GM18498 (cell line): ENCODE data around the gene SCO2.
"Not testable (repeated sequence)": the region's sequence is repeated elsewhere in the genome, so short reads cannot be mapped to it uniquely, and the experiment has no call there.

Experiments used
- ATAC-seq: cut with Tn5 transposase; IDR thresholded peaks from one replicate; pipeline ENCODE4 v1.9.1; 2021; ENCODE audit warnings: mild to moderate bottlenecking, moderate library complexity; ENCODE audit not compliant: unreplicated experiment

The SCO2 gene

DNA sequence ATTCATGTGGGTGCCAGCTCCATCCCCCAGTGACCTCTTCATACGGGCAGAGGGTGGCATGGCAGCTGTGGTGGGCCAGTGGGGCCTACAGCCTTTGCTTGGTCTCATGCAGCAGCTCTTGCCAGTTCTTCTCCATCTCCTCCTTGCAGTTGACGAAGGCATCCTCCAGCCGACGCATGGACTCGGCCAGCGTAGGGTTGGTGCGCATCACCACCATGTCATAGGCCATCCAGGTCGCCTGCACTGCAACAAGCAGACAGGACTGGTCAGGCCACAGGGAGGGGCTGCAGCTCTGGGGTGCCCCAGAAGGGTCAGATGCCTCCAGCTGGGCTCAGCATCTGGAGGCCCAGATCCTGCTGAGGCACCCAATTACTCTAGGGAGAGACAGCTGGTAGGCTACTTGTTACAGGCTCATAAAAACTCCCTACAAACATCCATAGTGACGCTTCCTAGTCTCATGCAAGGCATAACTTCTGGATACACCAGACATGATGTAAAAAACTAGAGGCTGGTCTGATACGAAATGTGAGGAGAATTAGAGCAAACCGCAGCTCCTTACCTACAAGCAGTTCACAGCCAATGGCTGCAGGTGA lies 25.9 kb upstream of the SCO2 start:
- ATAC-seq: no peak

DNA sequence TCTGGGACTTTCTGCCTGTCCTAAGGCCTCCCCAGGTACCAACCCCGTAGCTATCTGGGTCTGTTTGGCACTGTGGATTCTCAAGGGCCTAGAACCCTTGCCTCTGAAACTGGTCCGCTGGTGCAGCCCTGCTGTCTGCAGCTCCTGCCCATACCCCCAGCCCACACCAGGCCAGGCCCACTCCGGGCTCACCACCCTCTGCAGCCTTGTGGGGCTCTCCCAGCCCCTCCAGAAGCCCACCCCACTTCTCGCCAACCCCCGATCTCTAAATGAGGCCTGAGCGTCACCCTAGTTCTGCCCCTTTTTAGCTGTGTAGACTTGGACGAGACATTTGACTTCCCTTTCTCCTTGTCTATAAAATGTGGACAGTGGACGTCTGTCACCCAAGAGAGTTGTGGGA lies 25.0 kb upstream of the SCO2 start:
- ATAC-seq: no peak

DNA sequence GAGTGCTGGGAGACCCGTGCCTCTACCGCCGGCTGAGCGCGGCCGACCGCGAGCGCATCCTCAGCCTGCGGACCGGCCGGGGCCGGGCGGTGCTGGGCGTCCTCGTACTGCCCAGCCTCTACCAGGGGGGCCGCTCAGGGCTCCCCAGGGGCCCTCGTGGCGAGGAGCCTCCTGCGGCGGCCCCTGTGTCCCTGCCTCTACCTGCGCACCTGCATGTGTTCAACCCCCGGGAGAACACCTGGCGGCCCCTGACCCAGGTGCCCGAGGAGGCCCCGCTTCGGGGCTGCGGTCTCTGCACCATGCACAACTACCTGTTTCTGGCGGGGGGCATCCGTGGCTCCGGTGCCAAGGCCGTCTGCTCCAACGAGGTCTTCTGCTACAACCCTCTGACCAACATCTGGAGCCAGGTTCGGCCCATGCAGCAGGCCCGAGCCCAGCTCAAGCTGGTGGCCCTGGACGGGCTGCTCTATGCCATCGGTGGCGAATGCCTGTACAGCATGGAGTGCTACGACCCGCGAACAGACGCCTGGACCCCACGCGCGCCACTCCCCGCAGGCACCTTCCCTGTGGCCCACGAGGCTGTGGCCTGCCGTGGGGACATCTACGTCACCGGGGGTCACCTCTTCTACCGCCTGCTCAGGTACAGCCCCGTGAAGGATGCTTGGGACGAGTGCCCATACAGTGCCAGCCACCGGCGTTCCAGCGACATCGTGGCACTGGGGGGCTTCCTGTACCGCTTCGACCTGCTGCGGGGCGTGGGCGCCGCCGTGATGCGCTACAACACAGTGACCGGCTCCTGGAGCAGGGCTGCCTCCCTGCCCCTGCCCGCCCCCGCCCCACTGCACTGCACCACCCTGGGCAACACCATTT lies 23.8 kb upstream of the SCO2 start:
- no peak for ATAC-seq

DNA sequence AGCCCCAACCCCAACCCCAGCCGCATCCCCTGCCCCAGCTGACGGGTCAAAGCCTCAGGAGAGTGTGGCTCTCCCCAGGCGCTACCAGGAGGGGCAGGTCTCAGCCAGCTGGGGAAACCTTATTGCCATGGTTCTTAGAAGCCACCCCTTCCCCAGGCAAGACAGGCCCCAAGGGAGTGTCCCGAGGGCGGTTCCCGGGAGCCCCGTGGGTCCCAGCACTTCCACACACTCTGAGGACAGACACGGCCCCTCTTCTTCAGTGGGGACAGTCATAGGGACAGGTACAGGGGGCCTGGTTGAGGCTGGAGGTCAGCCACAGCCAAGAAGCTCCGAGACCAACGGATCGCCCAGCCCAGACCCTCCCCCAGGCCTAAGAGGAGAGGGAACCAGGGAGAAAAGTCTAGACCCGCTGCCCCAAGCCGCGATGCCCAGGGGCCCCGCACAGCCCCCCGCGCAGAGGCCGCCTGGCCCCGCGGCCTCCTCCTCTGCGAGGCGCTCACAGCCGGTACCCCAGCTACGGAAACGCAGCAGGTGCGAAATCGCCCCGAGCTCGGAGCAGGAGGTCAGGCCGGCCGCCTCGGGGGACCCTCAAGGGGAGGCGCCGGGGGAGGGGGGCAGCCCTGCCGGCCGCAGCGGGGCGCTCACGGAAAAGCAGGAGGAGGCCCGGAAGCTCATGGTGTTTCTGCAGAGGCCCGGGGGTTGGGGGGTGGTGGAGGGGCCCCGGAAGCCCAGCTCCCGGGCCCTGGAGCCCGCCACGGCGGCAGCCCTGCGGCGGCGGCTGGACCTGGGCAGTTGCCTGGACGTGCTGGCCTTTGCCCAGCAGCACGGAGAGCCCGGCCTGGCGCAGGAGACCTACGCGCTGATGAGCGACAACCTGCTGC lies 22.9 kb upstream of the SCO2 start:
- ATAC-seq: no peak

DNA sequence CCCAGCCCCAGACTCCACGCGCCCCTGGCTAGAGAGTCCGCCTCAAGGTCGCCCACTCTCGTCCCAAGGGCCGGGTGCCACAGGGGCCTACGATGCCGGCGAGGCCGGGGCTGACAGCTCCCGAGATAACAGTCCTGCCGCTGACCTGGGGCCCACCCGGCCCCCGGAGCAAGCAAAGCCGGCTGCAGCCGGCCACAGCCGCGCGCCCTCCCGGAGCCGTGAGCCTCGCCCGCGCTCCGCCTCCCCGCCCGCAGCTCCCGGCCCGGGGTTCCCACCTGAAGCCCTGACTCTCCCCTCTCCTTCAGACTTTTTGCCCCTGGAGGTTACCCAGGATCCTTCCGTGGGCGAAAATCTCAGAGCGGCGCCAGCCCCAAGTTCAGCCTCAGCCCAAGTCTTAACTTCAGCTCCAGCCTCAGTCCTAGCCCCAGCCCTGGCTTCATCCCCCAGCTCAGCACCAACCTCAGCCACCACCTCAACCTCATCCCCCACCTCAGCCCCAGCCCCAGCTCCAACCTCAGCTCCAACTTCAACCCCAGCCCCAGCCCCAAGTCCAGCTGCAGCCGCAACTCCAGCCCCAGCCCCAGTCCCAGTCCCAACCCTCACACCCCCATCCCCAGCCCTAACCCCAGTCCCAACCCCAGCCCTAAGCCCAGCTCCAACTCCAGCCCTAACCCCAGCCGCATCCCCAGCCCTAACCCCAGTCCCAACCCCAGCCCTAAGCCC lies 22.0 kb upstream of the SCO2 start:
- no peak for ATAC-seq

DNA sequence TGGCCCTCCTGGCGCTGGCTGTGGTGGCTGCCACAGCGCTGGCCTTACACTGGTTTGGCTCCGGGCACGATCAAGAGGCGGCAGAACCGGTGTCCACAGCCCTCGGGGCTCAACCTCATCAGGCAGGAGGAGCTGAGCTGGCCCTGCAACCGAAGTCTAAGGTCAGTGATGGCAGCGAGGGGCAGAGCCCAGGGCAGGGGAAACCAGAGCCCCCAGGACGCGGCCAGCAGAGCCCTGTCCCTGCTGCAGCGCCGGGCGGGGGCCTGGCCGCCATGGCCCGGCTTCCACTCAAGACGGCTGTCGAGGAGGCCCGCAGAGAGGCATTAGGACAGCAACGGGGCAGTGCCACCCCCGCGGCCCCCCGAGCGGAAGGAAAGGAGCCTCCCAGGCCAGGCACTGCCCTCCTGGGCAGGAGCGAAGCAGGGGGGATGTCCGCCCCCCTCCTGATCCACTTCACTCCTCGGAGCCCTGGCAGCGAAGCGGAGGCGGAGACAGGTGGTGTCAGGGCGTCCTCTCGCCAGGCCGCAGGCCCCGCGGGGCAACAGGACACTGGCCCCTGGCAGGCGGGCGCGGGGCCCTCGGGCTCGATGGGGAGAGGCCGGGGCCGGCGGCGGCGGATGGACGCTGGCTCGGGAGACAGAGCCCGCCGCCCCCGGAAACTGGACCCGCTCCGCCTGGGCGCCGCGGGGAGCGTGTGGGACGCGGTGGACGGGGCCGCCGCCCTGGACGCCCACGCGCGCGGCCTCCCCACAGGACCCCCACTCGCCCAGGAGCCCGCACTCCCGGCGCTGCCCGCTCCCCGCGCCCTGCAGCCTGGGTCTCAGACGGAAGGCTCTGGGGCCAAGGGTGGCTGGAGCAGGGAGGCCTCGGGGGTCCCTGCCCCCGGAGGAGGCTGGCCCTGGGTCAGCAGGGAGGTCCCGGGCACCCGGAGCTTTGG lies 21.2 kb upstream of the SCO2 start:
- no peak for ATAC-seq

DNA sequence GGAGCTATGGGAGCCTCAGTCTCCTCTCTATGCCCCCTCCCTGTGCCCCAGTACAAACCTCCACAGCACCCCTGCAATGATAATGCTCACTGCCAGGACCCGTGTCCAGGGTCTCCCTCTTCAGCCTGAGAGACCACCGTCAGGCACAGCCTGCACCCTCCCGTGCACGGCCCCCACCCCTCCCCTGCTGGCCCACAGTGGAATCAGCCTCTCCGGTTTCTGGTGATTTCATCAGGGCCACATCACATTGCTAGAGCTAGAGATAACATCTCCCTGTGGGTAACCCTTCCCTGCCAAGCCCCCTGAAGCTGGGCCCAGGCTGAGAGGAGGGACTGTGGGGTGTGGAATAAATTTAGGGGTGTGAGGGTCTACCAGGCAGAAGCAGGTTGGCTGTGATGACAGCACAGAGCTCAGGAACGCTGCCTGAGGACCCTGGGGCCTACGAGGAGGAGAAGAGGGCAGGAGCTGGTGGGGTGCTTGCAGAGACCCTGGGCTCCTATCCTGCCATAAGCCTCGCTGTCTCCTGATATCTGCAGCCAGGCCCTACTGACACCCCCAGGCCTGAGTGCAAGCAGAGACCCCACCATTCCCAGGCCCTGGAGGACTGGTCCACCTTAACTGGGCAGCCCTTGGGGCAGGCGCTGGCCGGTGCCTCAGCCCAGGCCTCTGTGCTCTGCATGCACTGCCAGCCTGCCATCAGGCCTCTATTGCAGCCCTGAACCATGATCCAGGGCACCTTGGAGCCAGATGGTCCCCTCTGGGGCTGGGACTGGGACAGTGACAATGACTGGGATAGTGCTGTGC lies 20.3 kb upstream of the SCO2 start, which contains the start of gene KLHDC7B:
Gene KLHDC7B, plus strand, starts transcription at position 378 of the 804 bp plus-strand sequence. Its CDS starts 345 bp downstream, at position 723.
- no peak for ATAC-seq

DNA sequence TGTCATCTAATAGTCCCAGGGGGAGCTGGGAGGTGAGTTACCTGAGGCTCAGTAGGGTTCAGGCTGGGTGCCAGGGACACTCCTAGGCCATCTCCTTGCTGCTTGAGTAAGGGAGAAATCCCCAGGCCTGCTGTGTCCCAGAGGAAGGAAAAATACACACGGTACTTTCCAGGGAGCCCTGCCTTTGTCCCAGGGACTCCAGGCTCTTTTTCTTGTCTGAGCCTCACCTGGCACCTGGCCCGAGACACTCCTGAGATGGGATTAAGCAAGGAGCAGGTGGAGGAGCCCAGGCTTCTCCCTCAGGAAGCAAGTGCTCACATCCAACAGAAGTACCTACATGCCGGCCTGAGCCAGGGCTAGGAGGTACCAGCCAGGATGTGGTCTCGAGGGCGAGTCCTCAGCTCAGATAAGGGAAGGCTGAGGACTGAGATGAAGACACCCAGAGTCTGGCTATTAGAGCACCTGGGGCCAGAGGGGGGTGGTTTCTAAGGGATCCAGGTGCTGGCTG lies 19.4 kb upstream of the SCO2 start:
- no peak for ATAC-seq

DNA sequence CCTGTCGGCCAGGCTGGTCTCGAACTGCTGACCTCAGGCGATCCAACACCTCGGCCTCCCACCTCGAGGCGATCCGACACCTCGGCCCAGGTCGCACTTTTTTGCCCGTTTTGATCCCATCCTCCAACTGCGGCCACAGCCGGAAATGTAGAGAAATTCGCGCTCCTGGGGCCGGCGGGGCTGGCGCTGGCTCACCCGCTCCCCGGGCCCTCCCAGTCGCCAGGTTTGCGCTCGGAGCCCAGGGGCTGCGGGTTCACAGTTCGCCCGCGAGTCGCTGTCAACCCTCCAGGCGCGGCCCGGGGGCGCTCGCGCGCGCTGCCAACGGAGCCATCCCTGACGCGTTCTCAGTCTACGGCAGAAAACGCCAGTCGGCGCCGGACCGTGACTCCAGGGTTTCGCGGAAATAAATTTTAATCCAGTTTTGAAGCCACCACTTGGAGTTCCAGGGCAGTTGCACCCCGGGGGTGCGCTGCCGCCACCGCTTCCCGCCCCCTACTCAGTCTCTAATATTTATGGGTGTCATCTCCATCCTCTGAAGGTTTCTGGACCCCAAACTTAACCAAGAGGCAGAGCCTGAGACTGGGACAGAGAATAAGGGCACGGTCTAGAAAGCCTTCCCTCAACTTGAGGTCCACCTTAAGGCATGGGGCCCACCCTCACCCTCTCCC lies 18.8 kb upstream of the SCO2 start:
- no peak for ATAC-seq

DNA sequence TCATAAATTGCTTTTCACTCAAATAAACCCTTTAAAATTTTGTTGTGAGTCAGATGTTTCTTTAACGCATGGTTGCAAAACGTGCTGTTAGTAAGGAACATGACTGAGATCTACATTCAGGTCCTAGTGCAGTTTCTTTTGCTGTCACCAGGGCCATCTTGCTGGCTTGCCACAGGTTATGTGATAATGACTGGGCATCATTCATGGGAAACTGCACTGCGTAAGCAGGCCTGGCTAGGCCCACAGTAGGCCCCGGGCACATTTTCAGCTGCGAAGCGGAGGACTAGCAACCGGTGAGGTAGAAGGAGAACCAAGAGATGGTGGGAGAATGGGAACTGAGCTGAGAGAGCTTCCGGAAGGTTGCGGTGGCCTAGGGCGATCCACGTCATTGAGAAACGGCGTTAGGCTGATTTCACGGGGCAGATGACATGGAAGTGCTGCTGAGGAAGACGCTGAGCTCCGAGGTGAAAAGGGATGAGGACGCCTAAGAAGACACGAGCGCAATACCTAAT lies 17.1 kb upstream of the SCO2 start:
- ATAC-seq: no peak

DNA sequence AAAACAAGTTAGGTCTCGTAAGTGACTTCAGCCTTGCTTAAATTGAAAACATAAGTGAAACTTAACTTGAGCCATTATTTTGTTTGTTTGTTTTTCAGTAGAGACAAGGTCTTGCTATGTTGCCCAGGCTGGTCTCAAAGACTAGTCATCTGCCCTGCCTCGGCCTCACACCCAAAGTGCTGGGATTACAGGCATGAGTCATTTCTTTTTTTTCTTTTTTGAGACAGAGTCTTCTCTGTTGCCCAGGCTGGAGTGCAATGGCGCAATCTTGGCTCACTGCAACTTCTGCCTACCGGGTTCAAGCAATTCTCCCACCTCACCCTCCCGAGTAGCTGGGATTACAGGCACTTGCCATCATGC lies 16.2 kb upstream of the SCO2 start:
- peak; percentile 28 for ATAC-seq

DNA sequence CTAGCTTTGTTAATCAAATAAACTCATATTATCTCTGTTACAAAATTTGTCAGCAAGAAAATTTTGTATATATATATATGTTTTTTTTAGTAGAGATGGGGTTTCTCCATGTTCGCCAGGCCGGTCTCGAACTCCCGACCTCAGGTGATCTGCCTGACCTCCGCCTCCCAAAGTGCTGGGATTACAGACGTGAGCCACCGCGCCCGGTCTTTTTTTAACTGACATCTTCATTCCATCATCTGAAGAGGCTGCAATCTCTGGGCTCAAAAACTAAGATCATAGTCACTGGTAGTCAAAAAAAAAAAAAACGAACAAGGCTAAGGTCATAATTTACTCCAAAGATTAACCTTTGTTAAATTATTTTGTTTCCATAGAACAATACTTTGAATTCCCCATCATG lies 15.0 kb upstream of the SCO2 start:
- ATAC-seq: no peak

DNA sequence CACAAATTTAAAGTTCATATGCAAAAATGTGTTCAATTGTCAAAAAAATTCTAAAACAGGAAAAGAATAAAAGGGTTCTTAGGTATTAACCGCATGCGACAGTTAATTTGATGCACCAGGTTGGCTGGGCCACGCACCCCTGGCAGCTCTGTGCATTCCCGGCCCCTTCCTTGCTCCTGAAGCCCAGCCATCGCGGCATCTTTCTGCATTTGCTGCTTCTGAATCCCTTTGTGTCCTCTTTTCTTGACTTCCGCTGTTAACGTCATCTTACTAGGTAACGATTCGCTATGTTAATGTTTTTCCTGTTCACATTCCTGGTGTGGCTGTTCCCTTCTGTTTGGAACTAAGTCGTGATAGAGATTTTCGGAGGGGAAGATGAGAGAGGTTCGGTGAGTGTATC lies 12.4 kb upstream of the SCO2 start:
- ATAC-seq: no peak

DNA sequence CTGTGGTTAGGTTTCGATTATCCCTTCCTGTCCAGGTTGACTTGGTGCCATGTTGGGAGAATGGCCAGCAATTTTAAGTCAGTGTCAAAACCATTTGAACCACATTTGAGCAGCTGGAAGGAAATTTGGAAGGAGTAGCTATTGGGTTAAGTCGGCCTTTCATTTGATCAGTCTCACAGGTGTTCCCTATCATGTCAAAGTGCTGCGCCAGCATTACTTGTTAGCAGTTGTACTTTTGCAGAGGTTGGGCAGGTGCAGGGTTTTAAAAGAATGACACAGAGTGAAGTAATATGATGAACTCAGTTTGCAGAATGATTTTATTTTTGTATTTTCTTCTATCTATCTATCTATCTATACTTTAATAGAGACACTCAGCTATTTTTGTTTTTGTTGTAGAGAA lies 10.8 kb upstream of the SCO2 start:
- no peak for ATAC-seq

DNA sequence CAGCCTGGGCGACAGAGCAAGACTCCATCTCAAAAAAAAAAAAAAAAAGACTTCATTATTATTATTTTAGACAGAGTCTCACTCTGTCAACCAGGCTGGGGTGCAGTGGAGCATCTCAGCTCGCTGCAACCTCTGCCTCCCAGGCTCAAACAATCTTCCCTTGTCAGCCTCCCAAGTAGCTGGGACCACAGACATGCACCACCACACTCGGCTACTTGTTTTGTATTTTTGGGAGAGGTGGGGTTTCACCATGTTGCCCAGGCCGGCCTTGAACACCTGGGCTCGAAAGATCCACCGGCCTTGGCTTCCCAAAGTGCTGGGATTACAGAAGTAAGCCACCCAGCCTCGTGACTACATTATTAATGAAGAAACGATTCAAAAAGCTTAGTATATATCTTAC lies 9.7 kb upstream of the SCO2 start:
- ATAC-seq: no peak

DNA sequence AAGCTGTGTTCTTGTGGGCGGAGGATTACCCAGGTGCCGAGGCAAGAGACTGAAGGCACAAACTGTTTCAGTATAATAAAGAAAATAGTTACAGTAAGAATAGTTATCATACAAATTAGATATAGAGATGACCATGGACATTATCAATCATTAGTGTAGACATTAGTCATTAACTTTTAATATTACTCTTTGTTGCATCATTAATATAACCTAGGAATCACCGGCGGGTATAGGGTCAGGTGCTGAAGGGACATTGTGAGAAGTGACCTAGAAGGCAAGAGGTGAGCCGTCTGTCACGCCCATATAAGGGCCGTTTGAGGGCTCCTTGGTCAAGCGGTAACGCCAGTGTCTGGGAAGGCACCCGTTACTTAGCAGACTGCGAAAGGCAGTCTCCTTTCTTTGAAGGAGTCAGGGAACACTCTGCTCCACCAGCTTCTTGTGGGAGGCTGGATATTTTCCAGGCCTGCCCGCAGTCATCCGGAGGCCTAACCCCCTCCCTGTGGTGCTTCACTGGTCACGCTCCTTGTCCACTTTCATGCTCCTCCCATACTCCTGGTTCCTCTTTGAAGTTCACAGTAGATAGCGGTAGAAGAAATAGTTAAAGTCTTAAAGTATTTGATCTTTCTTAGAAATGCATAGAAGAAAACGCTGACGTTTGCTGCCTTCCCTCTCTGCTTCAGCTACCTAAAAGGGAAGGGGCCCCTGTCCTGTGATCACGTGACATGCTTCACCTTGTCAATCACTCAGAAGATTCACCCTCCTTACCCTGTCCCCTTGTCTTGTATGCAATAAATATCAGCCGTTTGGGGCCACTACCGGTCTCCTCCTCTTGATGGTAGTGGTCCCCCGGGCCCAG lies 8.7 kb upstream of the SCO2 start:
- not testable (repeated sequence) for ATAC-seq
